Measurements from ENCODE around the gene GALNS.

GALNS gene

DNA sequence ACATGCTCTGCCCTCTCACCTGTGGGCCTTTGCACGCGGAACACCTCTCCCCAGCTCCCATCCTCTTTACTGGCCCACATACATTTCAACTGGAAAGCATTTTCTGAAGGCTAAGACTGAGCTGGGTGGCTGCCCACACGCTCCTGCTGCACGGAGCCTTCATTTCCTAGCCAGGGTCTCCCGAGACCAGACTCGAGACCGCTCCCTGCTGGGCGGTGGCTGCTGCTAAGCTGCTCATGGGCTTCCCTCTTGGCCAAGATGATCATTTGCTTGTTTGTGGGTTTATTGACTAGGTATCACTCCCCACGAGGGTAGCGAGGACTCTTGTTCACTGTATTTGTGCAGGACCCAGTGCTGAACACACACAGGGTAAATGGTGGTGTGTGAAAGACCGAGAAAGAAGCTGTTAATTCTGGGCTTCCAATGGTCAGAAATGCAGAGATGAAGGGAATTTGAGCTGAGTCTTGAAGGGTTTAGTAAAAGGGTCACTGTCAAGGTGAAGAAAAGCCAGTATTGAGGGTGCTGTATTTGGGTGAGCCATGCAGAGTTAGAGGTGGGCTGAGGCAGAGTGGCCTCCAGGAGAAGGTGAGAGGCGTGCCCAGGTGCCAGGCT, 1.1 kb upstream of the GALNS start:
- DNase-seq (ENCODE audit: low read depth in 2 of 2): peak; percentile 59 to 73

DNA sequence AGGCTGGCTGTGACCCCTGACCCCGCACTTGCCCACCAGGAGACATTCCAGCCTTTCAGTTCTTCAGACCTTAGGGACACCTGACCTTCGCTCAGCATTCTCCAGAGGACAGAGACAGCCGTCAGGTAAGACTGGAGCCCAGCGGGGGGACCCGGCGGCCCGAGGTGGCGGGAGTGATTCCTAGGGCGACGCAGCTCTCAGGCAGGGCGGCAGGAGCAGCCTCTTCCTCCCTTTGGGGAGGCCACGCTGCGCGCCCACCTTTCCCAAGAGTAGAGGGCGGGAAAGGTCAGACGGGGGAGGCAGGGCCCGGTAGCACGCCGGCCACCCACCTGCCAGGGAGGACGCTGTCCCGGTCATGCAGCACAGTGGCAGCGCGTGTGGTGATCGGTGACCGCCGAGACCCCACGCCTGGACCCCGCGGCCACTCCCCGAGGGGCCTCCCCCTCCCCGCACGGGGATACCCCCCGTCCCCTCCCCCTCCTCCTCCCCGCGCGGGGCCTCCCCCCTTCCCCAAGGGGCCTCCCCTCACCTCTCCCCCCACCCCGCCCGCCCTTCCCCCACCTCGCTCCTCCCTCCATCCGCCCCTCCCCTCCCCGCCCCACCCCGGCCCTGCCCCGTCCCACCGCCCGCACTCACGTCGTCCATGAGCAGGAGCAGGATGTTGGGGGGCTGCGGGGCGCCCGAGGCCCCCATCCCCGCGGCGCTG, 472 bp downstream of the GALNS start:
- no peak for DNase-seq (ENCODE audit: low read depth in 2 of 2)

DNA sequence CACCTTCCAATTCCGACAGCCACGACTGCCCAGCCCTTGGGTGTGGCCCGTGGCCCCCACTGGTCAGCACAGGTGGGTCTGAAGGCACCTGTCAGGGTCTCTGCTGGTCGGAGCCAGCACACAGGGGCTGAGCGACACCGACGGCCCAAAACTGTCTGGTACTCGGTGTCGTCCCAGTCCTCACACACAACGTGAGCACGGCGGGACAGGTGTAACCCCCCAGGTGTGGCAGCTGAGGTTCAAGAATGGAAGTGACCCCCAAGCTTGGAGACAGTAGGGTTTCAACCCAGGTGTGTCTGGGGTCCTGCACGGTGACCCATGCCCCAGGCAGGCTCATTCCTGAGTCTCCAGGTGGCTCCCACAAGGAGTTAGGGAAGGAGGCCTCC, 1.0 kb downstream of the GALNS start:
- no peak for DNase-seq (ENCODE audit: low read depth in 2 of 2)

DNA sequence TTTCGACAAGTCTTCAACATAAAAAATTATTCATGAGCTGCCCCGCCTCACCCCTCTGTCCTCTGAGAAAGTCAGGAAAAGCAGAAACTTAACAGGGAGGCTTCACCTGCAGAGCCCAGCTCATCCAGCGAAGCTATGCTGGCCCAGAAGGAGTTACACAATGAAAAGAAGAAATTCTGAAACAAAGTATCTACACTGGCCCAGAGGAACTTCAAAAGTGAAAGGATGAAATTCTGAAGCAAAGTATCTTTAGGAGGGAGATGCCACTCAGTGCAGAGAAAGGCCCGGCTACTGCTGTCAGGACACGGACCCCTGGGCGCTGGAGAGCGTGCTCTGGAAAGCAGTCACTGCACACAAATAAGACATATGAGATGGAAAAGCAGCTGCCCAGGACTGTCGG, 1.6 kb downstream of the GALNS start:
- no peak for DNase-seq (ENCODE audit: low read depth in 2 of 2)

DNA sequence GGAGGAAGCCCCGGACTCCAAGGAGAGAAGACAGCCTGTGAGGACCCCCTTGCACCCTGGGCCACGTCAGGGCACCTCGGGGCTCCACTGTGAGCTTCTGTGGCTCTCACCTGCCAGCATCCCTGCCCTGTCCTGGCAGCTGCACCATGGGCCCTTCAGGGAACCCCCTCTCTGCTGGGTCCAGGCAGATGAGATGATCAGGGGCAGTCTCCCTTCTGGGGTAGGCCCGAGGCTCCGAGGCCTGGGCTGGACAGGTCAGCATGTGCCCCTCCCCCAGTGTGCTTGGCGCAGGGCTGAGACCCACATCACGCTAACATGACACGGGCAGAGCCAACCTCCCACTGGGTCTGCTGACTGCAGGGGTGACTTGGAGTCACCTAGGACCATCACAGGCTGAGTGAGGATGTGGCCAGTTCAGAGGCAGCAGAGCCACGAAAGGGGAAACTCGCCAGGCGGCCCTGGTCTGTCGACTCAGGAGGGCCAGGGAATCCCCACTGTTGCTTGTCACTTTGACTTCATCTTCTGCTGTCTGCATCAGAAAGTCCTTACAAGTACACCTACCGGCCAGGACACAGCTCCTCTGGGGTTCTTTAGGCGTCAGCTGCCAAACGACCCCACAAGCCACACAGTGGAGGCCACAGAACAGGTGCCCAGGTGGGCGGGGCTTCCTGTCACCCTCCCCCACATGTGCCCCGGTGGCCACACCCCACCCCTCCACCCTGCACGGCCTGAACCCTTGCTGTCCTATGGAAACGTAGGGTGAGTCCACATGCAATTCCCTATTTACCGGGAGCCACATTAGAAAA, 2.2 kb downstream of the GALNS start:
- peak in 1 of 2 donors; percentile 19 for DNase-seq (ENCODE audit: low read depth in 2 of 2)

DNA sequence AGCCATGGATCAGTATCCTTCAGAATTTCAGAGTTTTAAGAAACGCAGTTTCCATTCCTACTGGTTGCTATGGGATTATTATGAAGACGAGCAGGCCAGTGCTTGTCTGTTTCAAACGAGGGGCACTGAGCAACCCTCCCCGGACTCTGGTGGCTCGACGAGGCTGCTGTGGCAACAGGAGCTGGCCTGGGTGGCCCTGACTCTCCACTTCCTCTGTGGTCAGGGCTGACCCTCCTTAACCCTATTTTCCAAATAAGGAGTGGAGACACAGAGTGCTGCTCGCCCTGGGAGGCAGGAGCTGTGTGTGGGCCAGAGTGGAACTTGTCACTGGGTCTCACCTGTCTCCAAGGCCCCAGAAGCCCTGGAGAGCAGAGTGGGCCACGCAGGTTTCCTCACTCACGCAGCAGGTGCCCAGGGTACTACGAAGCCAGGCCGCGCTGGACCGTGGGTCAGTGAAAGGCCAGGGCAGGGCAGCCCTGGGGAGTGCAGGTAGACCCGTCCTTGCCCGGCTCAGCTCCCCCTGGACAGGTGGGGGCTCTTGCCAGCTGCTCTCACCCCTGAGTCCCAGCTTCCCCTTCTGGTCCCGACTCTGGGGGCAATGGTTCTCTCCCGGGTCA, 3.3 kb downstream of the GALNS start:
- no peak for DNase-seq (ENCODE audit: low read depth in 2 of 2)

DNA sequence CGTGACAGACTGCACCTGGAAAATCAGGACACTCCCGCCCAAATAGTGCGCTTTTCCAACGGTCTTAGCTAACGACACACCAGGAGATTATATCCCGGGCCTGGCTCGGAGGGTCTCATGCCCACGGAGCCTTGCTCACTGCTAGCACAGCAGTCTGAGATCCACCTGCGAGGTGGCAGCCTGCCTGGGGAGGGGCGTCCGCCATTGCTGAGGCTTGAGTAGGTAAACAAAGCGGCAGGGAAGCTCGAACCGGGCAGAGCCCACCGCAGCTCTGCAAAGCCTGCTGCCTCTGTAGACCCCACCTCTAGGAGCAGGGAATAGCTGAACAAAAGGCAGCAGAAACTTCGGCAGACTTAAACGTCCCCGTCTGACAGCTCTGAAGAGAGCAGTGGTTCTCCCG, 5.1 kb downstream of the GALNS start:
- DNase-seq (ENCODE audit: low read depth in 2 of 2): no peak

DNA sequence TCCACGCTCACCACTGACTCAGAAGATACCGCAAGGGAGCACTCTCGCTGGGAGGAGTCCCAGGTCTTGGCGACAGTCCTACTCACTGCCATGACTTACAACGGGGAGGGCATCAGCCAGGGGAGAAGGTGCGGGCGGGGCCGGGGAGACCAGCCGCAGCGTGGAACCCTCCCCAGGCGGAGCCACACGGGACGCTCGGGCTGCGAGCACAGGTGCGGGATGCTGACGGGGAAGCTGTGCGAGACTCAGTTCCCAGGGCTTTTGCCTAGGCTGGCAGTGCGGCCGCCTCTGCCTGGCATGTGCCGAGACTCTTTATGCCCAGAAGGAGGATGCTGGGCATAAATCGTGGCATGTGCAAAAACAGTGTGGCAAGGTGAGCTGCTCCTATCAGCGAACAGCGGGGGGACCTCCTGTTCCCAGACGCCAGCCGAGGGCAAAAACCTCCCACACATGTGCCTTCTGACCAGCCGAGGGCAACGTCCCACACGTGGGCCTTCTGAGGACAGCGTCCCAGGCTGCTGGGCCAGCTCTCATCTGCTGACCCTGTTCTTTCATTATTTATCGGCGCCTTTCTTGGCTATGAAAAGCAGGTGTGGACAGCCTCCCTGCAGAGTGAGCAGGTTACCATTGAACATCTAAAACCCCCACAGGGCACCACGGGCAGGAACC, 6.1 kb downstream of the GALNS start:
- DNase-seq (ENCODE audit: low read depth in 2 of 2): no peak

DNA sequence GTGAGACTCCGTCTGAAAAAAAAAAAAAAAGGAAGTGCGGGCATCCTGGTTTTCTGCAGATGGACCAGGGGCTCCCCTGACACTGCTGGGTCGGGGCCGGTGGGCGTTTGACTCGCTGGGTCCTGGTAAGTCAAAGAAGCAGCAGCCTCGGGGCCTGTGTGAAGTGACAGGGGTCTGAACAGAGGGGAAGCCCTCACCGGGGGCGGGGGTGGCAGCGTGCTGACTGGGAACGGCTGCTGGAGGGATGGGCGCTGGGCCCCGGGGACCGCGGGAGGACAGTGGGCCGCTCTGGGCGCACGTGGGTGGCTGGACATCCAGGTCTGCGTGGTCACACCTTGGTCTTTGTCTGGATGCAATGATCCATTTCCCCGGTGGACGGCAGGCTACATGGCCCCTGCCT, 8.2 kb downstream of the GALNS start:
- DNase-seq (ENCODE audit: low read depth in 2 of 2): no peak

DNA sequence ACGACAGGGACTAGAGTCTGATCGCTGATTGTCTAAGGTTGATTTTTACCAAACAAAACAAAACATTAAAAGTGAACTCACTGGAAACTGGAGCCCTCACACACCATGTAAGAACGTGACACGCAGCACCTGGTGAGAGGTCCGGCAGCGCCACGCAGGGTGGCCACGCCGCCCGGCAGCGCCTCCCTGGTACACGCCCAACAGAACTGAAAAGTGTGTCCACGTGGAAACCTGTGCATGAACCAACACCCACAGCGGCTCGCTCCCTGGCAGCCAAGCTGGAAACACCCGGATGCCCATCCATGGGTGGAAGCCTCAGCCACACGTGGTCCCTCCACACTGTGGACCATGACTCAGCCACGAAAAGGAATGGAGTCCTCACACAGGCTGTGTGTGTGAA, 9.1 kb downstream of the GALNS start:
- no peak for DNase-seq (ENCODE audit: low read depth in 2 of 2)

DNA sequence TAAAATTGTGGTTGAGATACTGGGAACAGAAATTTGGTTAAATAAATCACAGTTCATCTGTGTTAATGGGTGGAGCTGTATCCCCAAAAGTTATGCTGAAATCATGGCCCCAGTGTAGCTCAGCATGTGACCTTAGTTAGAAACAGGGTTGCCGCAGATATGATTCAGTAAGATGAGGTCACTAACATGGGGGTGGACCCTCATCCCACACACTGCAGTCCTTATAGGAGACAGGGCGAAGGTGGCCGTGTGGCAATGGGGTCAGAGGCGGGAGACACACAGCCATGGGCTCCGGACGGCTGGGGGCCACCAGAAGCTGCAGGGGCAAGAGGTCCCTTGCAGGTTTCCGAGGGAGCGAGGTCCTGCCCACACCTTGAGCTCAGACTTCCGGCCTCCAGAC, 10.7 kb downstream of the GALNS start:
- DNase-seq (ENCODE audit: low read depth in 2 of 2): no peak

DNA sequence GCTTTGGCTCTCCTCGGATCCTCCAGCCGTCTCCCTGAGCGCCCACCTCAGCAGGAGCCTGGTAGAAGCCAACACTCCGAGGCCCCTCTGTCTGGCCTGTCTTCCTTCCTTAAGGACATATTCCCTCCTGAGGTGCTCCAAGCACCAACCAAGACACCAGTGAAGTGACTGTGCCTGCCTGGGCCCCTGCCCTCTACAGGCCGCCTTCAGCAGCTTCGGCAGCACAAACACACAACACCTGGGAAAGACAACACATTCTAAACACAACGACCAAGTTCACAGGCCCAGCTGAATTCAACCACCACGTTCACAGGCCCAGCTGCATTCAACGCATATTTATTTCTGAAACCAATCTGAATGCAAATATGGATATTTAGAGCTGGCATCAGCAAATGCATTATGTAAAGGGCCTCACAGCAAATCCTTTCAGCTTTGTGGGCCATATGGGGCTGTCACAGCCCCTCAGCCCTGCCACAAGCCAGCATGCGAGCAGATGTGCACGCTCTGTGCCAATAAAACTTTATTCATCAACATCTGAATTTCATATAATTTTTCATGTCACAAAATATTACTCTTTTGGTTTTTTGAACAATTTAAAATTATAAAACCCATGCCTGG, 12.2 kb downstream of the GALNS start:
- DNase-seq (ENCODE audit: low read depth in 2 of 2): no peak

DNA sequence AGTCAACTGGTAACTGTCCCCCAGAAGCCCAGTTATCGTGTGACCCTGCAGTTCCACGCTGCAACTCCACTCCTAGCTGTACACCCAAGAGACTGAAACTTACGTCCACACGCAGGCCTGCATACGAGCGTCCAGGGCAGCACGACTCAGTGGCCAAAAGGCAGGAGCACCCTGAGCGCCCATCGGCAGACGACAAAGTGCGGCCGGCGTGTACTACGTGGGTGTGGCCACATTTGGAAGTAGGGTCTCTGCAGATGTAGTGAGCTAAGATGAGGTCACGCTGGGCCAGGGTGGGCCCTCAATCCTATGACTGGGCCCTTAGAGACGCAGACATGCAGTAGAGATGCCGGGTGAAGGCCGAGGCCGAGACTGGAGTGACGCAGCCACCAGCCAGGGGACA, 13.5 kb downstream of the GALNS start:
- no peak for DNase-seq (ENCODE audit: low read depth in 2 of 2)

DNA sequence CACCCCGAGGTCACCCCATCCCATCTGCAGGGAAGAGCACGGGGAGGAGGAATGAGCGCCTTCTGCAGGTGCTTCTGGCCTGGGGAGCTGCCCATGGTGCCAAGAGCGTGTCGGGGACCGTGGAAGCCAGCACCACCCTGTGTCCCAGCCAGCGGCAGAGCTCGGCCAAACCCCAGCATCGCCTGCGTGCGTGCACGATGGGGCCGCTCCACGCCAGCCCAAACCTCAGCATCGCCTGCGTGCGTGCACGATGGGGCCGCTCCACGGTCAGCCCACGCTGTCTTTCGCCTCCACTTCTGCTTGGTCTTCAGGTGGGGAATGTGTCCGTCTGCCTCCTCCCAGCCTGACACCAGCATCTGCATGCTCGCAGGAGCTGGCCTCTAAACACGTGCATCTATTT, 13.9 kb downstream of the GALNS start:
- no peak for DNase-seq (ENCODE audit: low read depth in 2 of 2)

DNA sequence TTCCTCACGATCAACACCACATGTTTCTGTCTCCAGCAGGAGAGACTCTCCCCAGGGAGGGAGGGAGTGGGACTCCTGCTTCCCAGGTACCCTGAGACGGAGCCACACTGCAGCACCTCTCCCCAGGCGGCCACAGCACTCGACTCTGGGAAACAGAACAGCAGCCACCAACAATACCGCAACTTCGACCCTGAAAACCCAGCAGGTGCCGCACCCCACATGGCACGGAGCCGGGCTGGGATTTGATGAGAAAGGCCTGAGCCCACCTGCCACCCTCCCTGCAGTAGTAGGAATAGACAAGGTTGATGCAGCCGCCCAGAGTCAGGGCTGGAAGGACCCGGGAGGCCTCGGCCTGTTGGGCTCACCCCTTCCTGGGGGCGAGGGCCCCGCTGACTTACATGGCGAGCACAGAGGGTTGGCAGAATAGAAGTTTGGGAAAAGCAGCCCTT, 14.4 kb downstream of the GALNS start:
- DNase-seq (ENCODE audit: low read depth in 2 of 2): no peak

DNA sequence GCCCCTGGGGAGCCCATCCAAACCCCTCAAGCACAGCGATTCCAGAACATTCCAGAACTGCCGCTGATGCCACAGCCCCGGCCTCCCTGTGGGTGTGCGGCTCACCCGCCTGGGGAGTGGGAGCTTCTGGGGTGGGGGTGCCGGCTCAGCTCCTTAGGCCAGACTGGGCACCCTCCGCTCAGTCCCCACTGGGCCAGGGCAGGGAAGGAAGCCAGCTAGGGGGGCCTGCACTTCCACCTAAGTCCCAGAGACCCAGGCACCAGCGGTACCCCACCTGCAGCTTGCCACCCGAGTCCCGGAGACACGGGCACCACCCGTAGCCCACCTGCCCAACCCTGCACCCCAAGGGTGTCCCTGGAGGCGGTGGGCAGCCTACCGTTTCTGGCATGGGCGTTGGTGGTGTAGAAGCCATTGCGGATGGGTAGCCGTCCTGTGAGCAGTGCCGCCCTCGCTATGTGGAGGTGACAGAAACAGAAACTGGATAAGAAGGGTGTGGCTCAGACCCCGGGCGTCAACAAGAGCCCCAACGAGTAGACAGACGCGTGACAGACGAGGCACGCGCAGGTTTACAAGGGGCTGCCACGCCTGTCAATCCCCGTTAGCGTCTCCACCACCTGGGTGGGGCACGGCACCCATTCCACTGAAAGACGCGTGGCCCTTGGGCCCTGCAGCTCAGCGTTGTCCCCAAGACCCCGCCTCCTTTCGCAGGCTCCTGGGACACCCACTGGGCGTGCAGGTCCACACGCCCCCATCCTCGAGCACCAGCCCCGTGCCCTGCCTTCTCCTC, 15.0 kb downstream of the GALNS start:
- DNase-seq (ENCODE audit: low read depth in 2 of 2): no peak

DNA sequence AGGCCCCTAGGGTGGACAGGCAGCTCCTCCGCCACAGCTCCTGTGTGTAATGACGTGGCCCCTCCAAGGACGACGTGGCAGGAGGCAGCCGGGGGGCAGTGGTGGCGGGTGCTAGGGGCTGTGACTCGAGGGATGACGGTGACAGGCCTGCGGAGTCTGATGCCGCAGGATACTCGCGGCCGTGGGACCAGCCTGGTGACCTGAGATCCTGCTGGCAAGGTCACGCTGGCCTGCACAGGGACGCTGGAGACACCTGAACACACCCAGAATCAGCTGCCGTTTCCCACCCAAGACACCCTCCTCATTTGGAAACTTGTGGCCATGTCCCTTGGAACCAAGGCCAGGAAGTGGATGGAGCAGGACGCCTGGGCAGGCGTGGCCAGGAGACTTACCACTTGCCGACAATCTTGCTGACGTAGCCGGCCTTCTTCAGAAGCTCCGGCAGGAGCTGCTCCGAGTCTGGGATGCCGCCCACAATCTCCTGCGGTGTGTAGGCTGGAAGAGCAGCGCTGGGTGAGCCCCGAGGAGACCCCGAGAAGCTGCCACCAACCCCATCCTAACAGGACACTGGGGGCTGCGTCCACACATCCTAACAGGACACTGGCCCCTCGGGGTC, 16.0 kb downstream of the GALNS start:
- DNase-seq (ENCODE audit: low read depth in 2 of 2): no peak

DNA sequence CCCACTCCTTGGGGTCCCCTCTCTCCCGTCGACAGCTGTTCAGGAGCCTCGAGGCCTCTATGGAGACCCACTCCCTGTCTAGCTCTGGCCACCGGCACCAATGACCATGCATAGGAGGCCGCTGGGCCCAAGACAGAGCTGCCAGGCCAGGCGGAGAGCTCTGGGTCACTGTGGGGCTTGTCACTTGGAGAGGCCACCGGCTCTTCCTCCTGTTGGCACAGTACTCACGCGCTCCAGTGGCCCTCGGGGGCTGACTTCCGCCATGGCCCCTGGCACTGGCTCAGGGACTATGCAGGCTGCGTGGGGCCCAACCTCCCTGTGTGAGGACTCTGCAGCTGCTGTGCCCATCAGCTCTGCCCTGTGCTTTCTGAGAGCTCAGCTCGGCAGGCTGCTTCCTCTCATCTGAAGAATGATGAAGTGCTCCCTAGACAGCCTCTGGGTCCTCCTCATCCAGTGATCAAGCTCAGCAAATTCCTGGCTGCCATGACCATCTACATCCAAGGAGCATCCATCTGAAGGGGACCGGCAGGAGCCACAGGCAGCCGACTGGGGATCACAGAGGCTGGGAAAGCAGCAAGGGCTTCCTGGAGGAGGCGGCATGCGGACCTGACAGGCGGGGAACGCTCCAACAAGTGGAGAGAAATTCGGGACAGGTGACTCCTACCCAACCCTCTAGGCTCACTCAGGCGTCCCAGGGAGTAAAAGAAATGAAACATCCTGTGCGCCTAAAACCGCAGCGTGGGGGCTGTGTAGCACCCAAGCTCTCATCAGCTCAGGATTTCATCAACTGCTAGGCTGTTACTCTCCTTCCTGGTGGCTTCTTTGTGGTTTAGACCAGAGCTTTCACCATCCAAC, 16.8 kb downstream of the GALNS start:
- no peak for DNase-seq (ENCODE audit: low read depth in 2 of 2)

DNA sequence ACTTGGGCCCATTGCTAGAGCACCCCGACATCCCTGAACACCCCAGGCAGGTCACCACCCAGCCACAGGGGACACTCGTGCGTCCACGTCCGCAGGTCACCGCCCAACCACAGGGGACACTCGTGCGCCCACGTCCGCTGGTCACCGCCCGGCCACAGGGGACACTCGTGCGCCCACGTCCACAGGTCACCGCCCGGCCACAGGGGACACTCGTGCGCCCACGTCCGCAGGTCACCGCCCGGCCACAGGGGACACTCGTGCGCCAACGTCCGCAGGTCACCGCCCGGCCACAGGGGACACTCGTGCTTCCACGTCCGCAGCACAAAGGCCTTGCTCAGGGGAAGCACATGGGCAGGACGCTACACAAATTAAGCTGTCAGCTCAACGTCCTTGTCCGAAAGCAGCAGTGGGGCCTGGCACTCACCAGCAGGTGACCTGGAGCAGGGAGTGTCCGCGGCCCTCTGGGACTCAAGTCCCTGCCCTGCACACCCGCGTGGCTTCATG, 17.7 kb downstream of the GALNS start:
- DNase-seq (ENCODE audit: low read depth in 2 of 2): no peak

Measured in stimulated activated CD8-positive, alpha-beta memory T cell treated with anti-CD3 and anti-CD28 coated beads, Interleukin-7, amount 100 ng/mL, for 4 hours (primary cell).